Endodermal cell (in vitro differentiated cells): ENCODE measurements around the gene APBA2. TPM values are rescaled to one million over a fixed set of nuclear protein-coding genes. Genes with fewer than 3 reads are reported as not detected.

ENCODE experiments used
- DNase-seq: peaks from one replicate; pipeline ENCODE4 v3.0.0-alpha.2; 2017
- H3K27ac ChIP-seq: 2 replicates; pipeline ENCODE4 v1.5.1; 2013; ENCODE audit warnings: mild to moderate bottlenecking, low read depth, low read length, moderate library complexity
- H3K27me3 ChIP-seq: 2 replicates; pipeline ENCODE4 v1.6.1; 2013; ENCODE audit warnings: mild to moderate bottlenecking, low read length, moderate library complexity; ENCODE audit not compliant: insufficient read depth, control insufficient read depth, poor library complexity, severe bottlenecking
- H3K36me3 ChIP-seq: 2 replicates; pipeline ENCODE4 v1.7.0; 2013; ENCODE audit warnings: mild to moderate bottlenecking, low read length, moderate library complexity; ENCODE audit not compliant: control insufficient read depth, insufficient read depth
- H3K4me1 ChIP-seq: one replicate; pipeline ENCODE4 v1.7.0; 2013; ENCODE audit warnings: low read length; ENCODE audit not compliant: control insufficient read depth, insufficient read depth
- H3K4me3 ChIP-seq: 2 replicates; pipeline ENCODE4 v1.5.1; 2013; ENCODE audit warnings: mild to moderate bottlenecking, low read length, moderate library complexity
- H3K9ac ChIP-seq: 2 replicates; pipeline ENCODE4 v1.6.1; 2013; ENCODE audit warnings: mild to moderate bottlenecking, low read length, moderate library complexity; ENCODE audit not compliant: poor library complexity, severe bottlenecking; ENCODE audit errors: extremely low read depth
- H3K9me3 ChIP-seq: 2 replicates; pipeline ENCODE4 v1.6.1; 2013; ENCODE audit warnings: mild to moderate bottlenecking, low read length, moderate library complexity; ENCODE audit not compliant: control insufficient read depth
- H3K27ac Mint-ChIP-seq: 2 replicates; pipeline ENCODE4 v1.8.0; 2020; ENCODE audit warnings: mixed read lengths
- H3K27me3 Mint-ChIP-seq: 2 replicates; pipeline ENCODE4 v1.8.0; 2021; ENCODE audit warnings: mild to moderate bottlenecking, mixed read lengths; ENCODE audit not compliant: insufficient read depth
- H3K36me3 Mint-ChIP-seq: 2 replicates; pipeline ENCODE4 v1.8.0; 2020; ENCODE audit warnings: low read depth, mixed read lengths
- H3K4me1 Mint-ChIP-seq: 2 replicates; pipeline ENCODE4 v1.8.0; 2020; ENCODE audit warnings: mixed read lengths
- H3K4me3 Mint-ChIP-seq: 2 replicates; pipeline ENCODE4 v1.8.0; 2020; ENCODE audit warnings: mild to moderate bottlenecking, moderate library complexity, mixed read lengths
- H3K9me3 Mint-ChIP-seq: 2 replicates; pipeline ENCODE4 v1.8.0; 2020; ENCODE audit warnings: mild to moderate bottlenecking, mixed read lengths
- CTCF ChIP-seq: fragments of 200-600 bp; sonication (generic); conservative IDR thresholded peaks from 2 replicates; pipeline ENCODE4 v1.5.0; 2021; ENCODE audit warnings: antibody characterized with exemption, mild to moderate bottlenecking
- WGBS, 2 experiments: methylation state at CpG; one replicate each; pipeline versions ENCODE4 v1.1.5 to v1.1.7; 2013; ENCODE audit warnings: missing lambda C conversion rate in 2 of 2, mixed read lengths in 1 of 2; ENCODE audit not compliant: insufficient coverage in 1 of 2, insufficient read length in 1 of 2; 5-methylcytosine and 5-hydroxymethylcytosine counted together
- total RNA-seq, 2 donors: library from RNA; stranded (reverse); fragmentation: NEBNext Ultra II Directional in 1 of 2; extraction: Animal tissue kit (Norgen Biotek cat#: 25700) in 1 of 2; gene quantifications; 2 replicates in 1 of 2; 3 replicates in 1 of 2; pipeline ENCODE4 v1.2.1, GENCODE V29; 2021

The APBA2 gene
- total RNA-seq, 2 donors from 2014 or later, result 27.1 to 27.3 TPM

- WGBS, 2 experiments, result 84 to 93% methylated on average over 7 to 15 of the region's 15 CpGs
- Histone ChIP-seq H3K9ac (no peak overlapping the region), H3K27ac (no peak overlapping the region), H3K27me3 (no peaks in the 10 kb centered on the region), H3K36me3 (no peaks in the 10 kb centered on the region), H3K4me3 (no peak overlapping the region), H3K4me1 (no peaks in the 10 kb centered on the region), H3K9me3 (no peaks in the 10 kb centered on the region)
- Mint-ChIP-seq H3K27me3 (no peaks in the 10 kb centered on the region), H3K9me3 (no peaks in the 10 kb centered on the region), H3K4me3 (no peak overlapping the region), H3K36me3 (no peaks in the 10 kb centered on the region), H3K4me1 (peaks cover 4% of the 10 kb centered on the region), H3K27ac (no peak overlapping the region)
- peak; percentile 96 for TF ChIP-seq CTCF
- DNase-seq, result peak; percentile 87
These were observed 205.1 kb downstream of the APBA2 start for GRCh38 chr15:29090617-29091466.

GRCh38 chr15:29091666-29092065 lies 205.9 kb downstream of the APBA2 start:
- Mint-ChIP-seq H3K9me3 (no peaks in the 10 kb centered on the region), H3K4me3 (no peak overlapping the region), H3K4me1 (peaks cover 4% of the 10 kb centered on the region), H3K27me3 (no peaks in the 10 kb centered on the region), H3K27ac (no peak overlapping the region), H3K36me3 (no peaks in the 10 kb centered on the region)
- Histone ChIP-seq H3K4me1 (no peaks in the 10 kb centered on the region), H3K9me3 (no peaks in the 10 kb centered on the region), H3K36me3 (no peaks in the 10 kb centered on the region), H3K9ac (no peak overlapping the region), H3K4me3 (no peak overlapping the region), H3K27me3 (no peaks in the 10 kb centered on the region), H3K27ac (no peak overlapping the region)
- no peak for DNase-seq
- TF ChIP-seq CTCF, result no peak
- WGBS, 2 experiments, result 90 to 96% methylated on average over 7 to 8 of the region's 8 CpGs

- no peak overlapping the region for H3K27ac Mint-ChIP-seq
- Histone ChIP-seq H3K27ac (no peak overlapping the region), H3K9ac (no peak overlapping the region), H3K4me1 (no peaks in the 10 kb centered on the region), H3K9me3 (no peaks in the 10 kb centered on the region), H3K27me3 (no peaks in the 10 kb centered on the region), H3K36me3 (no peaks in the 10 kb centered on the region), H3K4me3 (no peak overlapping the region)
- no peak for TF ChIP-seq CTCF
- WGBS, 2 experiments, result 92 to 99% methylated on average over 10 to 14 of the region's 14 CpGs
- no peaks in the 10 kb centered on the region for H3K9me3 Mint-ChIP-seq
- no peaks in the 10 kb centered on the region for H3K36me3 Mint-ChIP-seq
- H3K27me3 Mint-ChIP-seq, result no peaks in the 10 kb centered on the region
- H3K4me3 Mint-ChIP-seq, result no peak overlapping the region
- H3K4me1 Mint-ChIP-seq, result peaks cover 4% of the 10 kb centered on the region
- no peak for DNase-seq
These were observed 206.7 kb downstream of the APBA2 start for GRCh38 chr15:29092376-29093064.
